ENCODE measurements around the gene ITGB7. TPM values are rescaled to one million over a fixed set of nuclear protein-coding genes. Genes with fewer than 3 reads are reported as not detected.

Gene ITGB7
- polyA plus RNA-seq, 3 donors = 24.1 to 33.1 (median 28.4) TPM

GRCh38 chr12:53245286-53245685 lies 38.2 kb upstream of the ITGB7 start:
- H2AFZ ChIP-seq (ENCODE audit: insufficient read depth, low read depth, low read length, poor library complexity, severe bottlenecking) = no peak overlapping the region
- peaks cover 0 to 3% of the 10 kb centered on the region in 2 donors for H3K27me3 ChIP-seq (ENCODE audit: control insufficient read depth in 2 of 2, insufficient read depth in 2 of 2, low read length in 2 of 2)
- H3K4me3 Mint-ChIP-seq = no peak overlapping the region
- H3K9me3 Mint-ChIP-seq = peaks cover 0 to 3% (median 0%) of the 10 kb centered on the region in 7 donors
- WGBS (ENCODE audit: insufficient coverage) = 80% methylated on average over 1 of the region's 3 CpGs
- no peaks in the 10 kb centered on the region for H3K36me3 Mint-ChIP-seq
- H3K27ac ChIP-seq (ENCODE audit: low read depth in 1 of 2, low read length in 2 of 2) = no peak overlapping the region
- TF ChIP-seq CTCF (IDR thresholded peaks at IDR 0.05) = no peak
- intact Hi-C loops (cut with micrococcal nuclease) = no loop called here
- peaks cover 8 to 12% of the 10 kb centered on the region in 2 donors for H3K4me1 ChIP-seq (ENCODE audit: control insufficient read depth in 1 of 2, insufficient read depth in 2 of 2, low read length in 2 of 2)
- H3K9me3 ChIP-seq (replicated peaks in 1 of 2; ENCODE audit: control insufficient read depth in 1 of 2, insufficient read depth in 1 of 2, low read length in 2 of 2) = no peaks in the 10 kb centered on the region
- H3K4me2 ChIP-seq (replicated peaks; ENCODE audit: extremely low read depth, low read length, poor library complexity, severe bottlenecking) = no peak overlapping the region
- no peak overlapping the region for H3K9ac ChIP-seq (ENCODE audit: insufficient read depth, low read length, poor library complexity, severe bottlenecking)
- no peaks in the 10 kb centered on the region for H3K79me2 ChIP-seq (ENCODE audit: insufficient read depth, low read length)
- H3K27me3 Mint-ChIP-seq (ENCODE audit: low read depth in 3 of 3) = peaks cover 4 to 12% (median 4%) of the 10 kb centered on the region in 3 donors
- peaks cover 14% of the 10 kb centered on the region for H3K4me1 Mint-ChIP-seq
- H3K27ac Mint-ChIP-seq = no peak overlapping the region
- DNase-seq = no peak
- no peaks in the 10 kb centered on the region for H3K36me3 ChIP-seq (replicated peaks in 1 of 2; ENCODE audit: control insufficient read depth in 1 of 2, insufficient read depth in 2 of 2, low read length in 2 of 2)
- H3K4me3 ChIP-seq (replicated peaks in 1 of 3; ENCODE audit: low read depth in 2 of 3, low read length in 3 of 3) = no peak overlapping the region
- H4K20me1 ChIP-seq (ENCODE audit: insufficient read depth, low read length) = no peaks in the 10 kb centered on the region

DNA sequence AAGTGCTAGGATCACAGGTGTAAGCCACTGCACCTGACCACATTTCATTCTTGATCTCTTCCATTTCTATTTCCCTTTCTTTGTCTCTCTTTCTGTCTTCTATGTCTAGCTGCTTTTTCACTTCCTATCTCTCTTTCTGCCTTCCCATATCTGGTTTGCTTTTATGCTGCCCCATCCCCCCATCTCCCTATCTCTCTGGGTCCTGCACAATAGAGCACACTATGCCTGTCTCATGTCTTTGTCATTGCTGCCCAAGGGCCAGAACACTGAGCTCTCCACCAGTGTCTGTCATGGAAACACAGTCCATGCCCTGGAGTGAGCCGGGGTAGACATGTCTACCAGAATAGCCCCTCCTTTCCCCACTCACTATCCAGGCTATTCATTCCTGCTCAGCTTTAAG lies 37.3 kb upstream of the ITGB7 start:
- H3K9ac ChIP-seq (ENCODE audit: insufficient read depth, low read length, poor library complexity, severe bottlenecking) = no peak overlapping the region
- H3K27ac ChIP-seq (ENCODE audit: low read depth in 1 of 2, low read length in 2 of 2) = no peak overlapping the region
- no peak for TF ChIP-seq CTCF (IDR thresholded peaks at IDR 0.05)
- no peak overlapping the region for H3K4me2 ChIP-seq (replicated peaks; ENCODE audit: extremely low read depth, low read length, poor library complexity, severe bottlenecking)
- H3K9me3 ChIP-seq (replicated peaks in 1 of 2; ENCODE audit: control insufficient read depth in 1 of 2, insufficient read depth in 1 of 2, low read length in 2 of 2) = no peaks in the 10 kb centered on the region
- H3K27me3 ChIP-seq (ENCODE audit: control insufficient read depth in 2 of 2, insufficient read depth in 2 of 2, low read length in 2 of 2) = peaks cover 0 to 3% of the 10 kb centered on the region in 2 donors
- peaks cover 8 to 12% of the 10 kb centered on the region in 2 donors for H3K4me1 ChIP-seq (ENCODE audit: control insufficient read depth in 1 of 2, insufficient read depth in 2 of 2, low read length in 2 of 2)
- no peak overlapping the region for H3K4me3 ChIP-seq (replicated peaks in 1 of 3; ENCODE audit: low read depth in 2 of 3, low read length in 3 of 3)
- WGBS (ENCODE audit: insufficient coverage) = 100% methylated on average over 1 of the region's 1 CpG
- no peak overlapping the region for H2AFZ ChIP-seq (ENCODE audit: insufficient read depth, low read depth, low read length, poor library complexity, severe bottlenecking)
- no peak for DNase-seq
- peaks cover 16% of the 10 kb centered on the region for H3K4me1 Mint-ChIP-seq
- no peak overlapping the region for H3K4me3 Mint-ChIP-seq
- intact Hi-C loops (cut with micrococcal nuclease) = no loop called here
- H3K79me2 ChIP-seq (ENCODE audit: insufficient read depth, low read length) = no peaks in the 10 kb centered on the region
- no peaks in the 10 kb centered on the region for H3K36me3 Mint-ChIP-seq
- H4K20me1 ChIP-seq (ENCODE audit: insufficient read depth, low read length) = no peaks in the 10 kb centered on the region
- peaks cover 6 to 12% (median 6%) of the 10 kb centered on the region in 3 donors for H3K27me3 Mint-ChIP-seq (ENCODE audit: low read depth in 3 of 3)
- no peaks in the 10 kb centered on the region for H3K36me3 ChIP-seq (replicated peaks in 1 of 2; ENCODE audit: control insufficient read depth in 1 of 2, insufficient read depth in 2 of 2, low read length in 2 of 2)
- H3K27ac Mint-ChIP-seq = no peak overlapping the region
- peaks cover 0 to 5% (median 0%) of the 10 kb centered on the region in 7 donors for H3K9me3 Mint-ChIP-seq

Data from CD14-positive monocyte (primary cell).